Caco-2 (cell line): ENCODE measurements around the gene COL8A1. TPM values are rescaled to one million over a fixed set of nuclear protein-coding genes. Genes with fewer than 3 reads are reported as not detected.

Source experiments
- BruUV-seq: library from RNA; stranded (reverse); fragments of 400-500 nt; replicated peaks from 2 replicates; lab custom pipeline; 2021; lab: Mats Ljungman, UMichigan
- CTCF ChIA-PET: fragments of 300-600 bp; sonication (Branson Sonifier 250); formaldehyde crosslinking; loops from one replicate; lab custom pipeline; 2022; ENCODE audit warnings: antibody characterized with exemption; lab: Charles Lee
- POLR2A ChIA-PET: fragments of 300-600 bp; sonication (Branson Sonifier 250); formaldehyde crosslinking; loops from one replicate; lab custom pipeline; 2022; ENCODE audit warnings: antibody characterized with exemption; lab: Charles Lee
- DNase-seq, 2 experiments: peaks; one replicate each; pipeline versions ENCODE4 v3.0.0 to v3.0.0-alpha.2; 2020 to 2022
- H3K27me3 ChIP-seq: replicated peaks from 2 replicates; pipeline ENCODE4 v1.6.0; 2011; ENCODE audit warnings: low read length; ENCODE audit not compliant: control insufficient read depth, insufficient read depth
- H3K36me3 ChIP-seq: 2 replicates; pipeline ENCODE4 v1.5.1; 2011; ENCODE audit warnings: low read length; ENCODE audit not compliant: control insufficient read depth, insufficient read depth
- H3K4me1 ChIP-seq: fragments of 250-450 bp; sonication (Bioruptor Pico); 2 replicates; pipeline ENCODE4 v1.5.1; 2020; ENCODE audit warnings: mild to moderate bottlenecking
- H3K4me3 ChIP-seq: 2 replicates; pipeline ENCODE4 v1.5.1; 2011; ENCODE audit warnings: low read depth, mild to moderate bottlenecking, control low read depth, low read length
- H3K9me3 ChIP-seq: fragments of 250-450 bp; sonication (Bioruptor Pico); 2 replicates; pipeline ENCODE4 v1.5.1; 2020; ENCODE audit warnings: mild to moderate bottlenecking, moderate library complexity
- H3K27ac Mint-ChIP-seq: one replicate; pipeline ENCODE4 v1.8.0; 2022; ENCODE audit warnings: mixed read lengths; ENCODE audit not compliant: unreplicated experiment
- H3K27me3 Mint-ChIP-seq: one replicate; pipeline ENCODE4 v1.8.0; 2022; ENCODE audit warnings: mixed read lengths; ENCODE audit not compliant: insufficient read depth, unreplicated experiment
- H3K36me3 Mint-ChIP-seq: one replicate; pipeline ENCODE4 v1.8.0; 2022; ENCODE audit warnings: mild to moderate bottlenecking, mixed read lengths; ENCODE audit not compliant: insufficient read depth, unreplicated experiment
- H3K4me1 Mint-ChIP-seq: one replicate; pipeline ENCODE4 v1.8.0; 2022; ENCODE audit warnings: low read depth, mixed read lengths; ENCODE audit not compliant: unreplicated experiment
- H3K4me3 Mint-ChIP-seq: one replicate; pipeline ENCODE4 v1.8.0; 2022; ENCODE audit warnings: mild to moderate bottlenecking, moderate library complexity, mixed read lengths; ENCODE audit not compliant: unreplicated experiment
- H3K9me3 Mint-ChIP-seq: one replicate; pipeline ENCODE4 v1.8.0; 2022; ENCODE audit warnings: mixed read lengths; ENCODE audit not compliant: unreplicated experiment
- CTCF ChIP-seq, 2 experiments: fragments of 200-600 bp in 1 of 2; IDR thresholded peaks; 1 replicate in 1 of 2; 2 replicates in 1 of 2; pipeline versions ENCODE4 v1.5.1 to v1.8.0; 2011 to 2022; ENCODE audit warnings: antibody characterized with exemption in 1 of 2, control low read depth in 1 of 2, inconsistent platforms in 1 of 2, low read depth in 1 of 2, low read length in 1 of 2, mild to moderate bottlenecking in 1 of 2, moderate library complexity in 1 of 2; ENCODE audit not compliant: insufficient read depth in 1 of 2, severe bottlenecking in 1 of 2, unreplicated experiment in 1 of 2
- intact Hi-C: fragments of 100-400 bp; cut with micrococcal nuclease; formaldehyde crosslinking; loops from one replicate; pipeline ENCODE4 v1.10.0; 2022; ENCODE audit not compliant: unreplicated experiment
- total RNA-seq: library from RNA; stranded (reverse); gene quantifications from 2 replicates; pipeline ENCODE4 v1.2.3, GENCODE V29; 2022

Gene COL8A1
- total RNA-seq, 1 experiment from 2014 or later = not detected

GRCh38 chr3:99780749-99781148 is 142.4 kb downstream of the COL8A1 start:
- BruUV-seq = no TSS peak
- Mint-ChIP-seq H3K4me3 (no peak overlapping the region), H3K27ac (no peak overlapping the region), H3K4me1 (no peaks in the 10 kb centered on the region), H3K27me3 (peaks cover 20% of the 10 kb centered on the region), H3K36me3 (no peaks in the 10 kb centered on the region), H3K9me3 (no peaks in the 10 kb centered on the region)
- TF ChIP-seq CTCF (IDR thresholded peaks at IDR 0.05; ENCODE audit: insufficient read depth in 1 of 2, low read depth in 1 of 2, low read length in 1 of 2, severe bottlenecking in 1 of 2, unreplicated experiment in 1 of 2) = no peak
- H3K4me3 ChIP-seq = no peak overlapping the region
- ChIA-PET CTCF (no interaction called here), POLR2A (no interaction called here)
- no peaks in the 10 kb centered on the region for H3K36me3 ChIP-seq
- intact Hi-C loops = no loop called here
- no peak for DNase-seq
- H3K4me1 ChIP-seq = no peaks in the 10 kb centered on the region
- H3K9me3 ChIP-seq = no peaks in the 10 kb centered on the region
- no peaks in the 10 kb centered on the region for H3K27me3 ChIP-seq

GRCh38 chr3:99781761-99782160 is 143.4 kb downstream of the COL8A1 start:
- no peaks in the 10 kb centered on the region for H3K4me1 Mint-ChIP-seq
- no peak overlapping the region for H3K27ac Mint-ChIP-seq
- intact Hi-C loops = no loop called here
- Histone ChIP-seq H3K36me3 (no peaks in the 10 kb centered on the region), H3K27me3 (no peaks in the 10 kb centered on the region), H3K9me3 (no peaks in the 10 kb centered on the region), H3K4me1 (no peaks in the 10 kb centered on the region), H3K4me3 (no peak overlapping the region)
- H3K9me3 Mint-ChIP-seq = no peaks in the 10 kb centered on the region
- no peak for DNase-seq
- BruUV-seq = no TSS peak
- H3K27me3 Mint-ChIP-seq = peaks cover 23% of the 10 kb centered on the region
- POLR2A ChIA-PET = no interaction called here
- H3K36me3 Mint-ChIP-seq = no peaks in the 10 kb centered on the region
- CTCF ChIA-PET = no interaction called here
- no peak for TF ChIP-seq CTCF (IDR thresholded peaks at IDR 0.05; ENCODE audit: insufficient read depth in 1 of 2, low read depth in 1 of 2, low read length in 1 of 2, severe bottlenecking in 1 of 2, unreplicated experiment in 1 of 2)
- no peak overlapping the region for H3K4me3 Mint-ChIP-seq

GRCh38 chr3:99783011-99783573 is 144.7 kb downstream of the COL8A1 start:
- Mint-ChIP-seq H3K36me3 (no peaks in the 10 kb centered on the region), H3K4me1 (no peaks in the 10 kb centered on the region), H3K27me3 (peaks cover 18% of the 10 kb centered on the region), H3K4me3 (no peak overlapping the region), H3K27ac (no peak overlapping the region), H3K9me3 (no peaks in the 10 kb centered on the region)
- ChIA-PET POLR2A (no interaction called here), CTCF (no interaction called here)
- Histone ChIP-seq H3K4me1 (no peaks in the 10 kb centered on the region), H3K4me3 (no peak overlapping the region), H3K36me3 (no peaks in the 10 kb centered on the region), H3K9me3 (no peaks in the 10 kb centered on the region), H3K27me3 (no peaks in the 10 kb centered on the region)
- no peak for TF ChIP-seq CTCF (IDR thresholded peaks at IDR 0.05; ENCODE audit: insufficient read depth in 1 of 2, low read depth in 1 of 2, low read length in 1 of 2, severe bottlenecking in 1 of 2, unreplicated experiment in 1 of 2)
- no peak for DNase-seq
- no TSS peak for BruUV-seq
- intact Hi-C loops = no loop called here
